Omental fat pad (tissue), 4 donors: ENCODE data around the gene IL1RN. TPM values are rescaled to one million over a fixed set of nuclear protein-coding genes. Genes with fewer than 3 reads are reported as not detected.
A peak's percentile ranks its signal among the peaks of the same experiment; 100 is the strongest.

ENCODE experiments used
- ATAC-seq: fragments of 150-250 bp; one replicate; pipeline ENCODE4 v1.9.1; 2016; ENCODE audit warnings: mild to moderate bottlenecking, moderate library complexity; ENCODE audit not compliant: low FRiP score
- DNase-seq: peaks from one replicate; pipeline ENCODE4 v3.0.0-alpha.2; 2019; ENCODE audit warnings: low spot score
- total RNA-seq, 4 donors: library from RNA; depleted of rRNA; stranded (reverse); fragments of >200 nt; gene quantifications; one replicate each; pipeline ENCODE4 v1.1.0, GENCODE V29; 2016
- TF ChIP-seq, protein P1 (sequence below), 3 donors: fragments of 450-650 bp; IDR thresholded peaks; one replicate each; pipeline ENCODE4 v1.5.1; 2016 to 2017; ENCODE audit warnings: antibody characterized with exemption in 3 of 3, mild to moderate bottlenecking in 3 of 3, moderate library complexity in 2 of 3

Gene IL1RN
- total RNA-seq, 4 donors from 2014 or later = 4.8 to 114 (median 7.1) TPM

GRCh38 chr2:113103277-113103676 is 24.1 kb upstream of the IL1RN start:
- no peak for ATAC-seq
- no peak for DNase-seq
- TF ChIP-seq, protein P1, sequence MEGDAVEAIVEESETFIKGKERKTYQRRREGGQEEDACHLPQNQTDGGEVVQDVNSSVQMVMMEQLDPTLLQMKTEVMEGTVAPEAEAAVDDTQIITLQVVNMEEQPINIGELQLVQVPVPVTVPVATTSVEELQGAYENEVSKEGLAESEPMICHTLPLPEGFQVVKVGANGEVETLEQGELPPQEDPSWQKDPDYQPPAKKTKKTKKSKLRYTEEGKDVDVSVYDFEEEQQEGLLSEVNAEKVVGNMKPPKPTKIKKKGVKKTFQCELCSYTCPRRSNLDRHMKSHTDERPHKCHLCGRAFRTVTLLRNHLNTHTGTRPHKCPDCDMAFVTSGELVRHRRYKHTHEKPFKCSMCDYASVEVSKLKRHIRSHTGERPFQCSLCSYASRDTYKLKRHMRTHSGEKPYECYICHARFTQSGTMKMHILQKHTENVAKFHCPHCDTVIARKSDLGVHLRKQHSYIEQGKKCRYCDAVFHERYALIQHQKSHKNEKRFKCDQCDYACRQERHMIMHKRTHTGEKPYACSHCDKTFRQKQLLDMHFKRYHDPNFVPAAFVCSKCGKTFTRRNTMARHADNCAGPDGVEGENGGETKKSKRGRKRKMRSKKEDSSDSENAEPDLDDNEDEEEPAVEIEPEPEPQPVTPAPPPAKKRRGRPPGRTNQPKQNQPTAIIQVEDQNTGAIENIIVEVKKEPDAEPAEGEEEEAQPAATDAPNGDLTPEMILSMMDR (IDR thresholded peaks at IDR 0.05) = no peak

- TF ChIP-seq, protein P1 (IDR thresholded peaks at IDR 0.05) = no peak
- ATAC-seq = peak; percentile 62
- DNase-seq = no peak
Measured at GRCh38 chr2:113104054-113104611, 23.3 kb upstream of the IL1RN start.

GRCh38 chr2:113105047-113105785 is 22.2 kb upstream of the IL1RN start:
- ATAC-seq = no peak
- TF ChIP-seq, protein P1 (IDR thresholded peaks at IDR 0.05) = no peak

DNA sequence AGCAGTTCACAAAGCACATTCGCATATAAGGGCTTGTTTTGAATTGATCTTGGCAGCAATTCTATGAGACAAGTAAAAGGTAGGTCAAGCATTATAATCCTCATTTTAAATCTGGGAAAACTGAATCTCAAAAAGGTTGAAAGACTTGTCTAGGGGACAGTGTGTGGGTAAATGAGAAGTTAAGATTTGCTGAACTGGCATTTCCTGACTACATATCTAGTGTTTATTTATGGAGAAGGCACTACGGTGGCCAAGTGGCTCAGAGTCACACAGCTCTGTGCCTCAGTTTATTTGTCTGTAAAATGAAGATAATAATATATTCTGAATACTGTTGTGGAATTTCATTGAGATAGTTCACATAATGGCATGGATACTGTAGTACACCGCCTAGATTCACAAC is 16.3 kb upstream of the IL1RN start:
- TF ChIP-seq, protein P1 (IDR thresholded peaks at IDR 0.05) = no peak
- DNase-seq (no peak), ATAC-seq (no peak)

More at GRCh38 chr2:113105047-113105785, 22.2 kb upstream of the IL1RN start:
- no peak for DNase-seq

DNA sequence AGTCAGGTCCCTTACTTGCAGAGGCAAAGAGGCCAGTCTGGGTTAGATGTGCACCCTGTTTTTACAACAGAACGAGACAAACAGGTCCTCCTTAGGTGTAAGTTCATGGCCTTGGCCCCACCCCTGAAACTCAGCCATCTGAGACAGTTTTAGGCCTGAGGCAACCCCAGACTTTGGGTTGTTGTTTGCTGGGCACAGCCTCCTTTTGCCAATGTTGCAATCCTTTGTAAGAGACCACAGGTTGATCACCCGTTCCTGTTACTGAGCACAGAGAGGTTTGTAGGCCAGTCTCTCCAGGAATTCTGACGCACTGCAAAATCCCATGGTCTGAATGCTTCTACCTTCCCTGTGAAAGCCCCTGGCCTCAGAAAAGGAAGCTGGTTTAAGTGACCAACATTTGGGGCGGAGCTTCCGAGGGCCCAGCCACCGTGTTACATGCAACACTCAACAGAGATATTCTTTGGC is 15.5 kb upstream of the IL1RN start:
- no peak for ATAC-seq
- DNase-seq = no peak
- TF ChIP-seq, protein P1 (IDR thresholded peaks at IDR 0.05) = no peak

DNA sequence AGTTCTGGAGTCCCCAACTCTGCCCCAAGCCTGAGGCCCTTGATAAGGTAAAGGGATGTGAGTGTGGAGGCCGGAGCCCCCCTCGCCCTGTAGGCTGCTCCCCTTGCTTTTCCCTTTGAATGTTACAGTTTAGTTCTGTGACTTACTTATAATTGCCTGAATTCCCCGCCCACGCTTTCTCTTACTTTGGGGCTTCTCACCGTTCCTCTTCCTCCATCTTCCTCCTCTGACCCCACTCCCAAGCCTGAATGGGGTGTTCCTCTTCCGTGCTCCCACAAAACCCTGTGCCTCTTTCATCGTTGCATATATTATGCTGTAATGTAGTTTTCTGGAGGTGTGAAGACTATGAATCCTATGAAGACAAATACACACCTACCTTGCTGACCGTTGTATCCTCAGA is 15.0 kb upstream of the IL1RN start:
- no peak for DNase-seq
- TF ChIP-seq, protein P1 (IDR thresholded peaks at IDR 0.05) = no peak
- ATAC-seq = no peak

DNA sequence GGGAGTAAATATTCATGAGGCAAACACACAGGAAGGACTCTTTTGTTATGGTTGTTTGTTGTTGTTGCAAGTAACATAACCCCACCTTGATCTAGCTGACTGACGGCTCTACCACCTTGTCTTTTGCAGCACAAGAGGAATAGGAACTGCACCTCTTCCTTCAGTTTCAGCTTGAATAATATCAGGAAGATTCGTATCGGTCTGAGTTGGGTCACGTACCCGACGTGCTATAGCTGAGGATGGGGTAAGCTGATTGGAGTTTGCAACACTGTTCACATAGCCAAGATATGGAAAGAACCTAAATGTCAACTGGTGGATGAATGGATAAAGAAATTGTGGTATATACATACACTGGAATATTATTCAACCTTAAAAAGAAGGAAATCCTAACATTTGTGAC is 14.5 kb upstream of the IL1RN start:
- no peak for DNase-seq
- TF ChIP-seq, protein P1 (IDR thresholded peaks at IDR 0.05) = no peak
- no peak for ATAC-seq
